NT2/D1 (cell line): ENCODE data around the gene DNAL4.

Experiments
- YY1 ChIP-seq: IDR thresholded peaks from 2 replicates; pipeline ENCODE4 v1.6.1; 2011; ENCODE audit not compliant: insufficient read length, insufficient read depth
- ZNF274 ChIP-seq: IDR thresholded peaks from 2 replicates; pipeline ENCODE4 v1.6.1; 2011; ENCODE audit warnings: mild to moderate bottlenecking, low read depth, low read length

DNA sequence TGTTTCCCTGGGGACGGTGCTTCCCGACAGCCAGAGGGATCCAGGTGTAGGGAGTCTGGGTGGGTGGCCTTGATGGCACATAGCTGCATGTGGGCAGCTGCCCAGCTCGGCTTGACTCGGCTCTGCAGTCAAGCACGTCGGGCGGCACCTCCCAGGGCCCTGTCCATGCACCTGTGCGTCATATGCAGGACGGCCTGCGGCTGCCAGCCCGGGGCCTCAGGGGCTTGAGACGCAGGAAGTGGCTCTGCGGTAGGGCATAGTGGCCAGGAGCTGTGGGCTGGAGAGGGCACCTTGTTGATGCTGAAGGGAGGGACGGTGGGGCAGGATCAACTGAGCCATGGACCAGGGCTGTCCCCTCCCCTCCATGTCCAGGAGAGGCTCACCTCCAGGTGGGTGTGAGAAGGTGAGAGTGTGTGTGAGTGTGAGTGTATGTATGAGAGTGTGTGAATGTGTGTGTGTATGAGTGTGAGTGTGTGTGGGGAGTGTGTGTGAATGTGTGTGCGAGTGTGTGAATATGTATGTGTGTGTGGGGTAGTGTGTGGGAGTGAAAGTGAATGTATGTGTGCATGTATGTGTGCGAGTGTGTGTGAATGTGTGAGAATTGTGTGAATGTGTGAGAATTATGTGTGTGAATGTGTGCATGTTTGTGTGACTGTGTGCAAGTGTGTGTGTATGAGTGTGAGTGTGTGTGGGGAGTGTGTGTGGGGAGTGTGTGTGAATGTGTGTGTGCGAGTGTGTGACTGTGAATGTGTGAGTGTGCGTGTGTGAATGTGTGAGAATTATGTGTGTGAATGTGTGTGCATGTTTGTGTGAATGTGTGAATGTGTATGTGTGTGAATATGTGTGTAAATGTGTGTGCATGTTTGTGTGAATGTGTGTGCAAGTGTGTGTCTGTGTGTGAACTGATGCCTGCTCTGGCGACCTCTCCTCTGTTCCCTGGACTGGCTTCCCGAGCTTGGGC lies 32.5 kb downstream of the DNAL4 start:
- TF ChIP-seq ZNF274 = no peak
- no peak for TF ChIP-seq YY1
